HG03558 (cell line): ENCODE results near the gene CAPN7.

Source experiments
- ATAC-seq: cut with Tn5 transposase; IDR thresholded peaks from one replicate; pipeline ENCODE4 v1.9.1; 2021; ENCODE audit warnings: moderate number of reproducible peaks; ENCODE audit not compliant: unreplicated experiment; ENCODE audit errors: extremely low read depth

The CAPN7 gene

DNA sequence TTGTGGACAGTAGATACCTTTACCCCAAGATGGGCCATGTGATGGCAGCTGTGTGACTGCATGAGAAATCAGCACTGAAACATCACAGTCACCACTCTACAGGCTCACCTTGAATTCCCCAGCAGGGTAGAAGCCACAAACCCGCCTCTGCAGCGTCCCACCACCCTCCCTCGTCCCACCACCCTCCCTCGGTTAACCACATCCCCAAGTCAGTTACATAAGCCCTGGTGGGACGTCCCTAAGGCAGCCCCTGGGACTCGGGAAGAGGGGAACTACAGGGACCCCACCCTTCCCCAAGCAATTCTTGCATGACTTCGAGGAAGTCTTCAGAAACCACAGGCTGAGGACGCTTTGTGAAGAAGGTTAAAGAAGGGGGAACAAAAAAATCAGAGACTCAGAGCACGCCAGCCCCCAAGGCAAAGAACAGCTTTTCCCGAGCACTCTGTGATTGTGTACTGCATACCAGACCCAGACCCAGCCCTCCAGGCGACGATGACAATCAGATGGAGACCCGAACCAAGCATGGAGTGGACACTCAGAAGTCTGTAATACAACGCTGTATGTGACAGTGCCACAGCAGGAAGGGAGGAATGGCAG, 65.8 kb downstream of the CAPN7 start:
- no peak for ATAC-seq

DNA sequence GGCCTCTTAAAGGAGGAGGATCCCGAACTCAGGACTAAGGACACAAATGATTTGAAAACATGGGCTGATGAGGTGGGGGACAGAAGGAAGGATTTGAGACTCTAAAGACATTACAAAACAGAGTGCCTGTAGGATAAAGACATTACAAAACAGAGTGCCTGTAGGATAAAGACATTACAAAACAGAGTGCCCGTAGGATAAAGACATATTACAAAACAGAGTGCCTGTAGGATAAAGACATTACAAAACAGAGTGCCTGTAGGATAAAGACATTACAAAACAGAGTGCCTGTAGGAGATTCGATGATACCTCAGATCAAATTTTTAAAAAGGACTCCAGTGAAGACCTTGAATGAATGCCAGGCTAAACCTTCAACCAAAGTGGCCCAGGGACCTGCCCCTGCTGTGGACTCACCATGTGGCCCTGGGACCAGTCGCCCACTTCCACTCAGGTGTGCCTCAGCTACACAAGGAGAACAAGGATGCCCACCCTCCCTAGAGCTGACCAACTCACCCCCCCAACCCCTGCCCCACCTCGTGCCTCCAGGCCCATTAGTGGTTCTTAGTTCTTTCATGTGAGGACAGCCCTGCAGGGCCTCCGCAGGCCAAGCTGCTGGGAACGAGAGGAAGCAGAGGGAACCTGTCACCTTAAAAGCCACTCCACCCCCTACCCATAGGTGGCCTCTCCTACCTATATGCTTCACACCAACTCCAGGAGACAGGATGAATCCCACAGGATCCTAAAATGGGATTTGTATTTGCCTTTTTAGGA, 66.6 kb downstream of the CAPN7 start:
- ATAC-seq, result no peak

DNA sequence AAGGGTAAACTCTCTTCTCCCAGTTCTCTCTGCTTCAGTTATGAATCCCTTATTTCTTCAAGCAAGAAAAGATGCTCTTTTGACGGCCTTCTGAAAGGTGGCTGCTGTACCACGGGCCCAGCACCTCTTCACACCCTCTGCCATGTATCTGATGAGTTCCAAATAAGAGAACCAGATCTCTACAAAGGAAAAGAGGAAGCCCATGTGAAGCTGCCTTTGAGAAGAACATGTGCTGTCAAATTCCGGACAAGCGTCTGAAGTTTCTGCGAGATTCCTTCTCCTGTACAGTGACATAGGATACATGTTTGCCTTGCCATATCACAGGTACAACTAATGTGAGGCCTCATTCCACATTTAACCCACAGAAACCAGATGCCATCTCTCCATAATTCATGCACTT, 67.2 kb downstream of the CAPN7 start:
- no peak for ATAC-seq

GRCh38 chr3:15276028-15276724, 70.1 kb downstream of the CAPN7 start:
- no peak for ATAC-seq

DNA sequence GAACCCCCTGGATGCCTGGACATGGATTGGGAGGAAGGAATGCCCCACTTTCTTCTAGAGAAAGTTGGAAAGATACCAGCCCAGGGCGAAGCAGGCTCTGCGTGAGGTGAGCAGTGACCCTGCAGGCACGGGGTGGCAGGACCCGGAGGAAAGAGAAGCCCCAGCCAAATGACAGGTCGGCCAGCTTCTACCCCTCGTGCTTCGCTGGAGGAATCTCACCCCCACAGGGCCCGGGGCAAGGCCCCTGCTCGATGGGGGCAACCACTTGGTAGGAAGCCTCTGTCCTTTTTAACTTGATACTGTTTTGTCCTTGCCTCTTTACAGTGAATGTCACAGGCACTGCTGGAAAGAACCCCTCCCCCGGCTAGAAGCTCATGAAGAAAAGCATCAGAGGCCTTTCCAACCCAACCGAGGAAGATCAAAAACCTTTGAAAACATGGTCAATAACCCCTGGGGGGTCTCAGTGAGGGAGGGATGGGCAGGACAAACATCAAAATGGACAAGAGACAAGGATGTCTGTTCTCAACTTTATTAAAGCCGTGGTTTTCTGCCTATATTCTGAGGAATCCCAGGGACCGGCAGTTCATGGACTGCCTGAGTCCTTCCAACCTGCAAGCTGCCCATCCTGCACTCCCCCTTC, 71.9 kb downstream of the CAPN7 start:
- ATAC-seq, result no peak

- ATAC-seq, result no peak
These were observed 73.2 kb downstream of the CAPN7 start for GRCh38 chr3:15279205-15279604.

- no peak for ATAC-seq
These were observed 73.8 kb downstream of the CAPN7 start for GRCh38 chr3:15279671-15280402.

DNA sequence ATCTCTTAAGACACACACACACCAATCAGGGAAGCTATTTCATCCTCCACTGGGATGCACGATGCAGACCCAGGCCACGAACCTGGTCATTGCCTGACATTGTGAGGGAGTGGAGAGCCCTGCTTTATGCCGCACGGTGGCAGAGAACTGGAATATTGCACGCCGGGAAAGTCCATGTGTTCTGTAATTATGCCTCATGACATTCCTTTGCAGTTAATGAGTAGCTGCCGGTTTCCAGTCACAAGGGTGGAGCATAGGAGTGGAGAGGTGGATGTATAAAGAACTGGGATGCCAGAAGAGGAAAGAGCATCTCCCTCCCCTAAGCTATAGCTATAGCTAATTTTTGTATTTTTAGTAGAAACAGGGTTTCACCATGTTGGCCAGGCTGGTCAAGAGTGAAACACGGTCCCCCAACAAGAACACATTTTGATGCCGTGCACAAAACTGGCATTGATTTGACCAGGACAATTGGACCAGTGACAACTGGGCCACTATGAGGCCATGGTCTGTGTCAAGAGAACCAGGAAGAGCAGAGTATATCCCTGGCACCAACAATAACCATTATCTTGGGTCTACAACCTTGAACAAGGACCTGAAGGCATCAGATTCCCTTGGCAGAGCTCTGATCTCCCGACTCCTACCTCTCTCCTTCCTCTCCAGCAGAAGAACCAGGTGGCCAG, 74.9 kb downstream of the CAPN7 start:
- no peak for ATAC-seq

- ATAC-seq, result no peak
These were observed 75.8 kb downstream of the CAPN7 start for GRCh38 chr3:15281817-15282216.

- ATAC-seq, result no peak
These were observed 77.7 kb downstream of the CAPN7 start for GRCh38 chr3:15283702-15284101.

DNA sequence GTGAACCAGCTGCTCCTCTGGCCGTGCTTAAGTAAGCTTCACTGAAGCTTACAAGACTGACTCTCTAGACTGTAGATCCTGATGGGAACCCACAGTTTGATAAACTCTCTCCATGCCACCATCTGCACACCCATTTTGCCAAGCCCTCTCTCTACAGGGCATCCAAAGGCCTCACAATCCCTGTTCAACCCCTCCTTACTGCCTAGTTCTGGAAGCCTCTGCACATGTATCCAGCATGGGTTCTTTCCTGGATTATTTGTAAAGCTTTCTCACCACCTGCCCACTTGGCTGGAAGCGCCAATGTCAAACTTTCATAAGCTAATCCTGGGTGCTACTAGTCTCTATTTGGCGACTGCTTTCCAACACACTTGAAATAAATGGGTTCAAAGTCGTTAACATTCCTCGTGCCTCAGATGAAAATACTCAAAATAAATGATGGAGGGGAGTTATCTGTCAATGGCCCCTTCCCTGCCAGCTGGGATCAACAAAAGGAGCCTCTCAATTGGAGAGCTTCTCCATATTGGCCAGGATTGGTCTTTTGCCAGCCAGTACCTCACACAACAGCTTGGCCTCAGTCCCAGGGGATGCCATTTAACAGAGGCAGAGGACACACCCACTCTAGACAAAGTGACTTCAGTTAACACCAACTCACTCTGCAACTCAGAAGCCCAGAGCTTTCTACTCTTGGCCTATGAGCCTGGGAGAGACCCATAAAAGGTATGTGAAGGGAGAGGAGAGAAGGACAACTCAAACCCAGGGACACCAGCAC, 78.3 kb downstream of the CAPN7 start:
- no peak for ATAC-seq

DNA sequence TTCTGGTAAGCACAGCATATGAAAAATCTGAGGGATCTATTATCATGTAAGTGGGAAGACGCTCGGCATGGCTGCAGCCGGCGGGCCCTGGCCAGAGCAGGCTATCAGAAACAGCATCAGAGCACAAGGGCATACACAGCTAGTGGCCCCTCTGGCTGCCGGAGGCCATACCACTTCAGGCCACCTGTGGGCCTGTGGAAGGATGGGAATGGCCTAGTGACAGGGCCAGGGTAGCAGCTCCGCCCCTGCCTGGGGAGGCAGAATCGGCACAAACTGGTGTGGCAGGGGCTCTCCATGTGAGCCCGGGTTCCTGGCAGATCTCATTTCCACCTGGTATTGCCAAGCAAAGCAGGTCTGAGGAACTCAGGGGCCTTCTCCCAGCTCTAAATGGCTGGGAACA, 80.0 kb downstream of the CAPN7 start:
- no peak for ATAC-seq

DNA sequence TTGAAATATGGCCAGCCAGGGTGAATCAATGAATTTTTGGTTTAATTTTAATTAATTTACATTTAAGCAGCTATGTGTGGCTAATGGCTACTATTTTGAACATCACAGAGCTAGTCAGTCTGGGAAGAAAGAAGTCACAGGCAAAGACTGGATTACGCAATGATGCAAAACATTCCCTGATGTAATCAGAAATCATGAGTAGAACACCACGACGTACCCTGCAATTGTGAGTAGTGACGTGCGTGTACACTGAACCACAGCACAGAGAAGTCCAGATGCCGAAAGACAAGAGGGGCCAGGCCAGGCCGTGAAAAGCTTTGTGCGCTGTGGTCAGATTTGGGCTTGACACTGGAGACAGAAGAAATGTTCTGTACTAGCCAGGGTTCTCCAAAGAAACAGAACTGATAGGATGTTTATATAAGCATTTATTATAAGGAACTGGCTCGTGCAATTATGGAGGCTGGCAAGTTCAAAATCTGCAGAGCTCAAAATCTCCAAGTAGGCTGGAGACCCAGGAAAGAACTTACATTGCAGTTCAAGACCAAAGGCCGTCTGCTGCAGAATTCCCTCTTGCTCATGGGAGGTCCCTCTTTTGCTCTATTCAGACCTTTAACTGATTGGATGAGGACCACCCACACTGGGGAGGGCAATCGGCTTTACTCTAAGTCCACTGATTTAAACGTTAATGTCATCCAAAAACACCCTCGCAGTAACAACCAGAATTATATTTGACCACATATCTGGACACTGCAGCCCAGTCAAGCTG, 81.7 kb downstream of the CAPN7 start:
- ATAC-seq, result no peak

DNA sequence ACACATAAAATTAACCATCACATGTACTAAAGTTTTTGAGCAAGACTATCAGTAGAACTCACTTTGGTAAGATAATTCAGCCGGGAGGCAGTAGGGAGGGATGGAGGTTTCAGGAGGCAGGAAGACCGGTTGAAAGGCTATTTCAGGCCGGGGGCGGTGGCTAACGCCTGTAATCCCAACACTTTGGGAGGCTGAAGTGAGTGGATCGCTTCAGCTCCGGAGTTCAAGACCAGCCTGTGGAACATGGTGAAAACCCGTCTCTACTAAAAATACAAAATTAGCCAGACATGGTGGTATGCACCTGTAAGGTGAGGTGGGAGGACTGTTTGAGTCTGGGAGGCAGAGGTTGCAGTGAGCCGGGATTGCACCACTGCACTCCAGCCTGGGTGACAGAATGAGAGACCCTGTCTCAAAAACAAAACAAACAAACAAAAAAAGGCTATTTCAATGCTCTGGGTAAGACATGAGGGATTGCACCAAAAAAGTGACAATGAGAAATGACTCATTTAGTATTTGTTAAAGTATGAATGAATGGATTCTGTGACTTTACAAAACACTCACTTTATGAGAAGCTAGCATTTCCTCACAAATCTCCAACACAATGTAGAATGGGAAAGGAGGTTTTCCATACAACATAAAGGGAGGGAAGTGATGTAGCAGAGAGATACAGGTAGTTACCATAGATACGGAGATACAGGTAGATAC, 82.4 kb downstream of the CAPN7 start:
- ATAC-seq, result no peak

DNA sequence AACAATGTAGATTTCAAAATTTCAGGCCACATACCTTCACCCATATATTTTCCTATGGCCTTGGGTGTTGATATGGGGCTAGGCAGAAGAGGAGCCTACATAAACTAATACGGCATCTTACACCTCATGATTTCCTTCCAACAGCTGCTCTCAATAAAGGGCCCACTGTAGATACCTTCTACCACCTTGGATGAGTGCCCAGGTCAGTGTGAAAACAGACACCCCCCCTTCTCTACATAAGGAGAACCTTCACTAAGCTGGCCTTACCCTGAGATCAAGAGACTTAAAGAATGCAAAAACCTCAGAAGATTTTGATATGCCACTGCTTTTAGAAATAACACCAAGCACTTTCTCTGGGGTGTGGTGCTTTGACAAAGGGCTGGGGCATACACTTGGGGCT, 83.6 kb downstream of the CAPN7 start:
- ATAC-seq, result no peak

DNA sequence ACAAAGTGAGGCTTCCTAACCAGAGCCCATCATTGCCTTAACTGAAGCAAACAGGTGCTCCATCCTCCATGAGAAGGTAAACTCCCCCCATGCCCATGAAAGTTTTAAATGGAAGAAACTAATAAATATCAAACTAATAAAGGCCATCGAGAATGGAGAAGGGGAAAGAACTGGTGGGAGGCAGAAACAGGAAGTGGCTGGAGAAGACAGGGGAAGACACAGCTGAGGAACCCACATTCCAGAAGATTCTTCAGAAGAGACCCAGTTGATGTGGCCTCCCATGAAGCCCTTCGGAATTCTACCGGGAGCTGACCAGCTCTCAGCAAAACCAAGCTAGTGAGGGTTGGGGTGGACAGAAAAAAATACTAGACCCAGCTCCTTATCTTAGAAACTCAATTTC, 84.7 kb downstream of the CAPN7 start:
- ATAC-seq, result no peak

DNA sequence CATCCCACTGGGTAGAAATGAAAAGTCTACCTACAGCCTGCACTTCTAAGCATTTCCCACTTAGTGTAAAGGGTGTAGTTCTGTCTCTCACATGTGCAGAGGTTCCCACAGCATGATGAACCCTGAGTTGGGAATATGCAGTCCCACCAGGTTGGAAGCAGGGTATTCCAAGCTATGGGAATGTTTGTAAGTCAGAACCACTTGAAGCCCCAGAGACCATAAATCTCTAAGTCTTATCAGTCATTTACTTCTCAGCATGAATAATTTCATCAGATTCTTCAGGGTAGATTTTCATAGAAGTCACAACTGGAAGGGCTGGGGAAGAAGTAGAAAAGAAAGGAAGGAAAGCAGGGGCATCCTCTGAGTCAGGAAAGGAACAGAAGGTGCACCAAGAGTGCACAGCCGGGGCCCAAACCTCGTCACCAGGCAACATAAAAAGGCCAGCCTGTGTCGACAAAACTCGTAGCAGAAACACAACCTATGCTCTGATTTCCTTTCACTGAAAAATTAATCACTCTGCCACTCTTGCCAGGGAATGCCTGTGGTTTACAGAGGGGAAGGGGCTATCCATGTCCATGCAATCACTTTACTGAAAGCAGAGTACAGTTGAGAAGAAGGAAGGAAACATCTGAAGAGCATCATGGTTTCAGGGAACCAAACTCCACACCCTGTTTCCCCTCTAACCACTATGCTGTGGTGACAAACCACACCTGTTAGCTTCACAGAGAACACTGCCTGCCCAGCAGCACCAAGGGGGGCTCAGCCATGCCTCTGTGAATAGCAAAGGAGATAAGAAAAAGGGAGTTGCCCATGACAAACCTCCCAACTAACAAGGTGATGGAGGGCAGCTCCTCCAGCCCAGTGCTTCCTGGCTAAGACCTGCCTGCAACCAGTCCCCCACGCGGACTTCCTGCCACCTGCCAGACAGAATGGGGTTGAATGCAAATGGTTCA, 85.8 kb downstream of the CAPN7 start:
- no peak for ATAC-seq
